IPS-18c (cell line): Measurements from ENCODE around the gene GNB1.
"Not testable (repeated sequence)": the region's sequence is repeated elsewhere in the genome, so short reads cannot be mapped to it uniquely, and the experiment has no call there.

Experiments
- H3K4me3 ChIP-seq: 2 replicates; pipeline ENCODE4 v1.7.0; 2013; ENCODE audit warnings: low read depth, mild to moderate bottlenecking, low read length, moderate library complexity; ENCODE audit not compliant: insufficient read depth
- H3K9me3 ChIP-seq: one replicate; pipeline ENCODE4 v1.6.1; 2013; ENCODE audit warnings: mild to moderate bottlenecking, low read length, moderate library complexity; ENCODE audit not compliant: control insufficient read depth, insufficient read depth

Gene GNB1

DNA sequence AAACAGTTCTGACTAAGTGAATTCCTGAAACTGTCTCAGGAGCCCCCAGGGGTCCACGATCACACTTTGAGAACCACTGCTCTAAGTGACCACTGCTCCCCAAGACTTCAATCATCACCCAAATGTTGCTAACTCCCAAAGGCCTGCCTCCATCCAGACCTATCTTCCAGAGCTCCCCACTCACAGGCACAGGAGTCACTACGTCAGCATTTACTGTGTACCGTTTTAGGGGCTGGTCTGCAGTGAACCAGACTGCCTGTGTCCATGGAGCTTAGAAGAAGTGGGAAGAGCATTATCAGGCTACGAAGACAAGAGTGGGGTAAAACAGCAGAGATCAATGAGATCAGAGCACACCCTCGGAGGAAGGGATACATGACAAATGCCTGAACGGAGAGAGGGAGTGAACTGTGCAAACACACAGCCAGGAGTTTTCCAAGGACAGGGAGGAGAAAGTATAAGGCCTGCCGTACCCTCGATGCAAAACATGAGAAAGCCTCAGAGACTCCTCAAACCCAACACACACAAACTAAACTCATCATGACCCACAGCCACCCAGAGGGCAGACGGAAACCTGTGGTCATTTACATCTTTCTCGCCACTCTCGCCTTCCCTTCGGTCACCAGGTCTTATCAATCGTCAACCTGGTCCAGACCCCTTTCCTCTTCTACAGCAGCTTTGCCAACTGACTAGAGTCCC lies 10.1 kb downstream of the GNB1 start:
- Histone ChIP-seq H3K9me3 (no peaks in the 10 kb centered on the region), H3K4me3 (no peak overlapping the region)

DNA sequence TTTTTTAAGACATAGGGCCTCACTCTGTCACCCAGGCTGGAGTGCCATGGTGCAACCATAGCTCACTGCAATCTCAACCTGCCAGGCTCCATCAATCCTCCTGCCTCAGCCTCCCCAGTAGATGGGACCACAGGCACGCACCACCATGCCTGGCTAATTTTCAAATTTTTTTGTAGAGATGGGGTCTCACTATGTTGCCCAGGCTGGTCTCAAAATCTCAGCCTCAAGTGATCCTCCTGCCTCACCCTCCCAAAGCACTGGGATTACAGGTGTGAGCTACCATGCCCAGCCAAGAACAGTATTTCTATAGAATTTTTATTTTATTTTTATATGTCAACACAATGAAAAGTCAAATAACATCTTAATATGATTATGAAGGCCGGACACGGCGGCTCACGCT lies 10.9 kb downstream of the GNB1 start:
- peaks cover 6% of the 10 kb centered on the region for H3K9me3 ChIP-seq
- H3K4me3 ChIP-seq, result no peak overlapping the region

DNA sequence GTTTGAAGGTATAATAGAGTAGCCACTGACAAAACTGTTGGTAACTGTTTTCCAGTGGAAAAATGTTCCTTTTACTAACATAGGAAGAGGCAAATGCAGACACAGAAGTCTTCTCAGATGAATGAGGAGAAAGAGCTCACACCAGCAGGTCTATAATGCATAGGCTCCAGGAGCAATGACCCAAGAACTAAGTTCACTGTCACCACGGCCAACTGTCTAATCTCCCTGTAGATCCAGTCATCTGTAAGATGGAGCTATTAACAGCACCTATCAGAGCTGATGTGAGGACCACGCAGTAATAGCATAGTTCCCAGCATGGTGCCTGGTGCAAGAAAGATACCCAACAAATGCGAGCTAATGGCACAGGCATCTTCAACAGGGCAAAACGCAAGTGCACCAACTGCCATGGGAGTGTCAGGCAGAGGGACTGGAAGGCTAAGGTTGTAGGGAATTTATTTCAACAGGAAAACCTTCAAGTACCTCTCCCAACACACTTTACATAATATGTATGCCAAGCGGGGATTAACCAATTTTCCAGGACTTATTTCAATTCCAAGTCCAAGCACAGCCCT lies 12.9 kb downstream of the GNB1 start:
- no peak overlapping the region for H3K4me3 ChIP-seq
- H3K9me3 ChIP-seq, result peaks cover 10% of the 10 kb centered on the region

DNA sequence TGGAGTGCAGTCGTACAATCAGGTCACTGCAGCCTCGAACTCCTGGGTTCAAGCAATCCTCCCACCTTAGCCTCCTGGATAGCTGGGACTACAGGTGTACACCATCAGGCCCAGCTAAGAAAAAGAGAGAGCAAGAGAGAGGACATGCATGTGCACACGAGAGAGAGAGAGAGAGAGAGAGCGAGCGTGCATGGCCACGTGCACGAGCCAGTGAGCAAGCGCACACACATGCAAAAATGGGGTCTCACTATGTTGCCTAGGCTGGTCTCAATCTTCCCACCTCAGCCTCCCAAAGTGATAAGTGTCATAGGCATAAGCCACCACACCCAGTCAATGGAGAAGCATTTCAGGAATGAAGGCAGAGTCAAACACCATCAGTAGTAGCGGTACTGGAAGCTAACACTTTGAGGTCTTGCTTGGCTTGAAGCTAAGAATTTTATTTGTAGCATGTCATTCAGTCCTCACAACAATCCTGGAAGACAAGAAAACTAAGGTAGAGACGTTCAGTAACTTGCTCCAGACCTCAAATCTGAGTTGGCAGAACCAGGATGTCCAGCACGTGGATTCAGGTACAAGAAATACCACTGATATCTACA lies 14.5 kb downstream of the GNB1 start:
- H3K4me3 ChIP-seq, result no peak overlapping the region

DNA sequence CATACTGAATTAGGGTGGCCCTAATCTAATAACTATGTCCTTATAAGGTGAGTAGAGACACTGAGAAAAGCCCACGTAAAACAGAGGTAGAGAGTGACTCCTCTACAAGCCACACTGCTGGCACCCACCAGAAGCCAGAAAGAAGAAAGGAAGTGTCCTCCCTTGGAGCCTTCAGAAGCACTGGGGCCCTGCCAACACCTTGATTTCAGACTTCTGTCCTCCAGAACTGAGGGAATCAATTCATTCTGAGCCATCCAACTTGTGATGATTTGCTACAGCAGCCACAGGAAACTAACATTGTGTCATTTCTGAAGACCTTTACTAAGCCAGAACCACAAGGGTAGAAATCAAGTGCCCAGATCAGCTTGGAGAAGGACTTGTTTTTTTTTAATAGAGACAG lies 15.0 kb downstream of the GNB1 start:
- peaks cover 11% of the 10 kb centered on the region for H3K9me3 ChIP-seq
- no peak overlapping the region for H3K4me3 ChIP-seq

More for the DNA sequence above, 14.5 kb downstream of the GNB1 start:
- peaks cover 11% of the 10 kb centered on the region for H3K9me3 ChIP-seq

- peaks cover 11% of the 10 kb centered on the region for H3K9me3 ChIP-seq
Observed at GRCh38 chr1:1874901-1875300, 16.0 kb downstream of the GNB1 start.

GRCh38 chr1:1873186-1873585 lies 17.7 kb downstream of the GNB1 start:
- Histone ChIP-seq H3K4me3 (no peak overlapping the region), H3K9me3 (peaks cover 11% of the 10 kb centered on the region)

More at GRCh38 chr1:1874901-1875300, 16.0 kb downstream of the GNB1 start:
- no peak overlapping the region for H3K4me3 ChIP-seq

DNA sequence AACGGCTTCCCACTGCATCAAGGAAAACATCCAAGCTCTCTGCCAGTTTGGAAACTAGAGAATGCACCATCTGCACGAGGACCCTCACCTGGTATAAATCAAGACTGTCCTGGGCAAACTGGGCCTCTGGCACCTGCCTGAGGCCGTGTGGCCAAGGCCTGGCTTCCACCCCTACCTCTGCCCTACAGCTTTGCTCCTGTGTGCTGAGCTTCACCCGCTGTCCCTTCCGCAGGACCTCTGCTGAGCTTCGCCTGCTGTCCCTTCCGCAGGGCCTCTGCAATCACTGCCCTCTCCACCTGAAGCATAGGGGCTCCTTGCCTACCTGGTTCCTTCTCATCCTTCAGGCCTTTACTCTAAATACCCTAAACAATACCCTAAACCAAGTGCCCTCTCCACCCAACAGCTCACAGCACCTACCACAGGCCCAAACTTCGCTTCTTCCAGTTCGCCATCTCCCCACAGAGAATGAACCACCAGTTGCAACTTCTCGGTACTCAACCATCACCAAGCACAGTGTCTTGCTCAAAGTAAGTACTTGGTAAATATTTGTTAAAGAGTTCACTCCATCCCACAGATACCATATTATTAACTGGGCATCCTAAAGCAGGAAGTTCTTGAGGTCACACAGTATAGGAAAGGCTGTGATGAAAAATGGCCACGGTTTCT lies 18.4 kb downstream of the GNB1 start:
- Histone ChIP-seq H3K9me3 (peaks cover 11% of the 10 kb centered on the region), H3K4me3 (no peak overlapping the region; the same call in 1 of the 2 replicates)

DNA sequence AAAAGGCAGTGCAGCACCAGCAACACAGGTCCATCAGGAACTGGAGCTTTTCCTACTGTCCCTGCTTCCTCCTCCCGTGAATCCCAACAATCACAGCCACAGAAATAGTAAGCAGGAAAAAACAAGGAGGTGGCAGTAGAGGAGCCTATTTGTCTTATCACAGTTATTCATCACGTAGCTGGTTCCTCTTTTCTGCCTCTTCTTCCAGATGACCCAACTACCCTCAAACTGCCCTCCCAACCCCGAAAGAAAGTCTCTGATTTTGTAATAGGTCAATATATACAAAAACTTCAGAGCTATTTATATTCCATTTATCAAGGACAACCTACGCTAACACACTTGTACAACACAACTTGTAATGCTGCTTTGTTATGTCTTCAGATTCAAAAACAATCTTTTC lies 21.4 kb downstream of the GNB1 start:
- no peak overlapping the region for H3K4me3 ChIP-seq
- H3K9me3 ChIP-seq, result peaks cover 3% of the 10 kb centered on the region

DNA sequence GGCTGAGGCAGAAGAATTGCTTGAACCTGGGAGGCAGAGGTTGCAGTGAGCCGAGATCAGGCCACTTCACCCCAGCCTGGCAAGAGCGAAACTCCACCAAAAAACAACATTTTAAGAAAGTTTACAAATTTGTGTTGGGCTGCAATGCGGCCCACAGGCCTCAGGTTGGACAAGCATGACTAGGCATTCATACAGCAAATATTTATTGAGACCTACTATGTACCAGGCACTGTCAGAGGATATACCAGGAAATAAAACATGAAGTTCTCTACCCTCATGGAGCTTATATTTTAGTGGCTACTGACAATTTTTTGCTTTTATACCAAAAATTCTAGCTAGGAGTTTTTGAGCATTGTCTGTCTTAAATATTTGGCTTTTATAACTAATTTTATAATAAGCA lies 23.7 kb downstream of the GNB1 start:
- Histone ChIP-seq H3K4me3 (no peak overlapping the region), H3K9me3 (no peaks in the 10 kb centered on the region)

DNA sequence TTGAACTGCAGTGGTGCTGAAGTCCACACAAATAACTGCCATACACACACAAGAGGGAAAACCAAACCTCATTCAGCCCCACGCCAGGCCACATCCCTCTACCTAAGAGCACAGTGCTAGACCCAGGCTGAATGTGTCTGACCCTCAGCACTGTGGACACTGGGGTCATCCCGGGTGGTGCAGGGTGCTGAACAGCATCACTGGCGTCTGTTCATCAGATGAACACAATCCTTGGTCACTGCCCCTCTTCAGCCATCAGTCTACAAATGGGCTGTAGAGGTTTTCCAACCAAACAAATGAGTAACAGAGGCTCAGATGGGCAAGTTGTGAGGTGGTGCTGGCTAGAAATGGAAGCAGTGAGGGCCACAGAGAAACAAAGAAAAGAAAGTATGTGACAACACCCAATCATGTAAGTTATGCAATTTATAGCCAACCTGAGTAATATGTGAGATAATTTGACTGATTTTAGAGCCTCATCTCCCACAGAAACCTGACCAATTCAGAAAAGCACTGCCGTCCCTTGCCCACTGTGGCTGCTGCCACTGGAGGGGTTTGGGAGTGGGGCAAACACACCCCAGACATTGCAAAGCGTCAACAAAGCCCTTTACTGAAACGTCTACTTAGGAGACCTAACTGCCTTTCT lies 27.9 kb downstream of the GNB1 start:
- Histone ChIP-seq H3K4me3 (no peak overlapping the region; the same call in 1 of the 2 replicates), H3K9me3 (no peaks in the 10 kb centered on the region)

GRCh38 chr1:1861761-1862310 lies 29.1 kb downstream of the GNB1 start:
- H3K9me3 ChIP-seq, H3K4me3 ChIP-seq: not testable (repeated sequence)

- H3K4me3 ChIP-seq, result no peak overlapping the region
- no peaks in the 10 kb centered on the region for H3K9me3 ChIP-seq
Observed at GRCh38 chr1:1861339-1861730, 29.6 kb downstream of the GNB1 start.

DNA sequence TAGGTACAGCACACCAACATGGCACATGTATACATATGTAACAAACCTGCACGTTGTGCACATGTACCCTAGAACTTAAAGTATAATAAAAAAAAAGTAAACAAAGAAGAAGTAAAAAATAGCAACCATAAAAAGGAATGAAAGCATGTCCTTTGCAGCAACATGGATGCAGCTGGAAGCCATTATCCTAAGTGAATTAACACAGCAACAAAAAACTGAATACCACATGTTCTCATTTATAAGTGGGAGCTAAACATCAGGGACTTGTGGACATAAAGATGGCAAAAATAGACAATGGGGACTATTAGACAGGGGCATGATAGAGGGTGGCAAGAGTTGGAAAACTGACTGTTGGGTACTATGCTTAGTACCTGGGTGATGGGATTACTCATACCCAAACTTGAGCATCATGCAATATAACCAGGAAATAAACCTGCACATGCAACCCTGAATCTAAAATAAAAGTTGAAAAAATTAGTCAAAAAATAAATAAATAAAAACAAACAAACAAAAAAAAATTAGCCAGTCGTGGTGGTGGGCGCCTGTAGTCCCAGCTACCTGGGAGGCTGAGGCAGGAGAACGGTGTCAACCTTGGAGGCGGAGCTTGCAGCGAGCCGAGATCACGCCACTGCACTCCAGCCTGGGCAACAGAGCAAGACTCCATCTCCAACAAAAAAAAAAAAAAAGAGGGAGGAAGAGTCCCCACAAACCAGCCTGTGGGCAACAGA lies 30.8 kb downstream of the GNB1 start:
- H3K4me3 ChIP-seq, result not testable (repeated sequence)

GRCh38 chr1:1858382-1859086 lies 32.4 kb downstream of the GNB1 start:
- H3K4me3 ChIP-seq, result no peak overlapping the region
- no peaks in the 10 kb centered on the region for H3K9me3 ChIP-seq

More for the DNA sequence above, 30.8 kb downstream of the GNB1 start:
- H3K9me3 ChIP-seq, result not testable (repeated sequence)

- no peak overlapping the region for H3K4me3 ChIP-seq
- H3K9me3 ChIP-seq, result no peaks in the 10 kb centered on the region
Observed at GRCh38 chr1:1857096-1857703, 33.7 kb downstream of the GNB1 start.
